Psoas muscle (tissue), 8 donors: ENCODE data around the gene FBXW7. TPM values are rescaled to one million over a fixed set of nuclear protein-coding genes. Genes with fewer than 3 reads are reported as not detected.

Source experiments
- ATAC-seq, 4 donors: fragments of 200-7000 bp; cut with Tn5 transposase; one replicate each; pipeline ENCODE4 v1.9.1; 2020; ENCODE audit warnings: moderate library complexity in 3 of 4, mild to moderate bottlenecking in 2 of 4
- DNase-seq, 2 donors: peaks; one replicate each; pipeline ENCODE4 v3.0.0-alpha.2; 2020
- H3K27ac ChIP-seq: fragments of 200-600 bp; one replicate; pipeline ENCODE4 v1.8.0; 2022
- H3K27me3 ChIP-seq, 3 donors: fragments of 200-600 bp in 1 of 3; one replicate each; pipeline versions ENCODE4 v1.6.1 to v1.8.0; 2013 to 2022; ENCODE audit warnings: low read length in 2 of 3, mild to moderate bottlenecking in 2 of 3, moderate library complexity in 1 of 3; ENCODE audit not compliant: insufficient read depth in 3 of 3
- H3K36me3 ChIP-seq, 2 donors: fragments of 200-600 bp in 1 of 2; one replicate each; pipeline versions ENCODE4 v1.6.1 to v1.8.0; 2013 to 2022; ENCODE audit warnings: low read depth in 1 of 2, mild to moderate bottlenecking in 1 of 2, moderate library complexity in 1 of 2; ENCODE audit not compliant: insufficient read depth in 1 of 2
- H3K4me1 ChIP-seq: fragments of 200-600 bp; one replicate; pipeline ENCODE4 v1.8.0; 2022
- H3K4me3 ChIP-seq: fragments of 200-600 bp; one replicate; pipeline ENCODE4 v1.8.0; 2022; ENCODE audit warnings: mild to moderate bottlenecking
- H3K9me3 ChIP-seq: fragments of 200-600 bp; one replicate; pipeline ENCODE4 v1.8.0; 2022
- CTCF ChIP-seq: fragments of 200-600 bp; IDR thresholded peaks from one replicate; pipeline ENCODE4 v1.8.0; 2022; ENCODE audit warnings: antibody characterized with exemption
- WGBS, 3 donors: extraction: QIAGEN DNeasy Blood & Tissue Kit; methylation state at CpG; one replicate each; pipeline versions ENCODE4 v1.1.6 to v1.1.7; 2013; 5-methylcytosine and 5-hydroxymethylcytosine counted together
- intact Hi-C, 2 donors: fragments of 100-400 bp; cut with DNase I; formaldehyde crosslinking; loops; one replicate each; pipeline versions ENCODE4 v1.11.0 to v1.14.2; 2022
- polyA plus RNA-seq, 3 donors: library from polyadenylated mRNA; stranded (reverse); fragments of 200-250 nt; gene quantifications; one replicate each; pipeline ENCODE4 v1.2.3, GENCODE V29; 2013
- total RNA-seq, 4 donors: library from RNA; stranded (reverse); fragmentation: NEBNext Ultra II Directional in 2 of 4; extraction: Animal tissue kit (Norgen Biotek cat#: 25700) in 2 of 4; gene quantifications; one replicate each; pipeline versions ENCODE4 v1.2.1 to v1.2.4, GENCODE V29; 2021 to 2023
- donor health status: healthy with polysubstance abuse.
- donor health status: DM: no; HTN: no; CAD: no; lungs with moderate emphysema.
- donor health status: Bipolar disorder and iron deficiency.
- donor health status: healthy.
- donor health status: DM: yes; HTN: yes; CAD: no.
- donor health status: DM: no; HTN: no; CAD: no.
- donor health status: DM: no; HTN: no; CAD: no.
- donor health status: DM: yes; HTN: yes; CAD: no.

The FBXW7 gene
- total and polyA plus RNA-seq, 7 donors, result 9.8 to 41.1 (median 28.7) TPM

GRCh38 chr4:152579107-152579764 is 43.3 kb upstream of the FBXW7 start:
- intact Hi-C loops, result no loop called here
- no peaks in the 10 kb centered on the region for H3K27me3 ChIP-seq
- H3K9me3 ChIP-seq, result no peaks in the 10 kb centered on the region
- H3K36me3 ChIP-seq, result no peaks in the 10 kb centered on the region
- ATAC-seq (no peak), DNase-seq (no peak)
- WGBS, 3 donors, result 72 to 80% (median 78%) methylated on average over 11 of the region's 11 CpGs
- TF ChIP-seq CTCF, result no peak
- no peaks in the 10 kb centered on the region for H3K4me1 ChIP-seq
- H3K4me3 ChIP-seq, result no peak overlapping the region
- H3K27ac ChIP-seq, result no peak overlapping the region

DNA sequence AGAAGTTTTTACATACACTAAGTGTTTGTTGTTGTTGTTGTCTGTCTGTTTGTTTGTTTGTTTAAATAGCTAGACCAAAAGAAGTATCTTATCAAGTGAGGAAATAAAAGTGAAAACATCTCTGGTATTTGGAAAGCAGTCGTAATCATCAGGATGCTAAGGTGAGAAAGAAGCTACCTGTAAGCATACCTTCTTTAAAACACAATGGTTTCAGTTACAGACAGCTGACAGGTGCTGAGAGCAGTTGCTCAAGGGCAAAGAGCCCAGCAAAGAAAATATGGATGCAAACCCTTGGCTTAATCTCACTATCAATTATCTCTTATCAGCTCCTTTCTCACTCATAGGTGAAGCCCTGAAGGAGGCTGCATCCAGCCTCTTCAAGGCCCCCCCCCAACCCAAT is 42.8 kb upstream of the FBXW7 start:
- TF ChIP-seq CTCF, result no peak
- no peak for DNase-seq
- Histone ChIP-seq H3K4me3 (no peak overlapping the region), H3K27ac (no peak overlapping the region), H3K4me1 (no peaks in the 10 kb centered on the region), H3K36me3 (no peaks in the 10 kb centered on the region), H3K27me3 (peaks cover 0 to 1% (median 0%) of the 10 kb centered on the region in 3 donors), H3K9me3 (no peaks in the 10 kb centered on the region)
- no peak for ATAC-seq
- WGBS, 3 donors, result 59 to 71% (median 65%) methylated on average over 1 of the region's 1 CpG
- intact Hi-C loops, result no loop called here

DNA sequence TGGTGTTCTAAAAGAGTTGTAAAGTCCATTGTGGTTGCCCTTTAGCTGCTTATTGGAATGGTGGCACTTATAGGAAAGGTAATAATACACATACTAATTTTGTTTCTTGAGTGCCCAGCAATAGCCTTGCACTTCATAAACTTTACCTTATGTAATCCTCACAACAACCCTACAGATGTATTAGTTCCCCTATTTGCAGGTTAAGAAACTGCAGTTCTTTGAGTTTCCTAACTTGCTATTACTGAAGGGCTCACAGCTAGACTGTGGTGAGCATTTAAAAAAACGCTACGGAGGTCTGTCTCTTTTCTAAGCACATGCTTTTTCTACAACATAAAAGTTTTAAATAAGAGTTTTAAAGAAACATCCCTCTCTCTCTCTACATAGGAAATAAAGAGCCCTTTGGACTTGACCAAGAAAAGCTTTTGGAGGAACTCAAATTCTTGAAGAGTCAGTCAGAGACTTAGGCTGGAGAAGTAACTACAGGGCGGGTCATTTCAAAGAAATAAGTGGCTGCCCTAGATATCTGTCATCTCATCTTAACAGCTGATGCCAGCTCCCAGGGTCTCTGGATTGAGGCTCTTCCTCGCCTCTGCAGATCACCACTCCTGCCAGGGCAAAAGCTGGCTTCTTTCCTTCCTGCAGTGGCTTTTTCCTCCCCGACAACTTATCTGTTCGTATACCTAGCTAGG is 42.0 kb upstream of the FBXW7 start:
- Histone ChIP-seq H3K4me3 (no peak overlapping the region), H3K9me3 (no peaks in the 10 kb centered on the region), H3K4me1 (no peaks in the 10 kb centered on the region), H3K27ac (no peak overlapping the region), H3K27me3 (peaks cover 0 to 4% (median 0%) of the 10 kb centered on the region in 3 donors), H3K36me3 (no peaks in the 10 kb centered on the region)
- DNase-seq (no peak), ATAC-seq (no peak)
- TF ChIP-seq CTCF, result no peak
- WGBS, 3 donors, result 63 to 64% (median 64%) methylated on average over 6 of the region's 6 CpGs
- intact Hi-C loops, result no loop called here

- Histone ChIP-seq H3K4me3 (no peak overlapping the region), H3K36me3 (no peaks in the 10 kb centered on the region), H3K27ac (no peak overlapping the region), H3K27me3 (peaks cover 0 to 4% (median 0%) of the 10 kb centered on the region in 3 donors), H3K4me1 (no peaks in the 10 kb centered on the region), H3K9me3 (no peaks in the 10 kb centered on the region)
- intact Hi-C loops, result no loop called here
- ATAC-seq, result no peak
- no peak for DNase-seq
- 49 to 50% (median 49%) methylated on average over 1 of the region's 1 CpG for WGBS, 3 donors
- no peak for TF ChIP-seq CTCF
These were observed 39.6 kb upstream of the FBXW7 start for GRCh38 chr4:152575533-152575932.
